Stimulated activated CD4-positive, alpha-beta T cell treated with anti-CD3 and anti-CD28 coated beads, Interleukin-4, amount 100 ng/mL, for 24 hours (primary cell): ENCODE data around the gene SLC5A2.
"Not testable (repeated sequence)": the region's sequence is repeated elsewhere in the genome, so short reads cannot be mapped to it uniquely, and the experiment has no call there.

Source experiments
- DNase-seq: peaks from one replicate; pipeline ENCODE4 v3.0.0-alpha.2; 2020

SLC5A2 gene

GRCh38 chr16:31501966-31502348 lies 19.0 kb downstream of the SLC5A2 start:
- no peak for DNase-seq

- DNase-seq = no peak
Measured at GRCh38 chr16:31502981-31503380, 20.1 kb downstream of the SLC5A2 start.

- not testable (repeated sequence) for DNase-seq
Measured at GRCh38 chr16:31503555-31503954, 20.6 kb downstream of the SLC5A2 start.

GRCh38 chr16:31504159-31504558 lies 21.2 kb downstream of the SLC5A2 start:
- DNase-seq = no peak

GRCh38 chr16:31505483-31505882 lies 22.6 kb downstream of the SLC5A2 start:
- DNase-seq = peak; percentile 23

- no peak for DNase-seq
Measured at GRCh38 chr16:31507617-31507928, 24.6 kb downstream of the SLC5A2 start.

- DNase-seq = peak; percentile 86
Measured at GRCh38 chr16:31507929-31508705, 25.2 kb downstream of the SLC5A2 start, which contains the start of gene RUSF1. Gene RUSF1, minus strand, starts transcription at chr16:31508391. Its CDS starts 18 bp downstream, at chr16:31508373.

GRCh38 chr16:31508706-31509195 lies 25.8 kb downstream of the SLC5A2 start:
- no peak for DNase-seq

GRCh38 chr16:31513126-31513525 lies 30.2 kb downstream of the SLC5A2 start:
- DNase-seq = no peak

- DNase-seq = no peak
Measured at GRCh38 chr16:31513884-31514283, 31.0 kb downstream of the SLC5A2 start.

GRCh38 chr16:31517800-31518402 lies 35.0 kb downstream of the SLC5A2 start:
- DNase-seq = no peak

- DNase-seq = no peak
Measured at GRCh38 chr16:31519759-31520431, 37.0 kb downstream of the SLC5A2 start.

- DNase-seq = no peak
Measured at GRCh38 chr16:31521368-31521767, 38.4 kb downstream of the SLC5A2 start.

- no peak for DNase-seq
Measured at GRCh38 chr16:31522071-31522470, 39.1 kb downstream of the SLC5A2 start.

GRCh38 chr16:31523768-31524167 lies 40.8 kb downstream of the SLC5A2 start:
- not testable (repeated sequence) for DNase-seq

GRCh38 chr16:31525113-31525512 lies 42.2 kb downstream of the SLC5A2 start:
- DNase-seq = no peak

- DNase-seq = no peak
Measured at GRCh38 chr16:31527734-31528274, 44.9 kb downstream of the SLC5A2 start, which contains the start of gene AHSP. Gene AHSP, plus strand, starts transcription at chr16:31527900. Its CDS starts 240 bp downstream, at chr16:31528140.

- no peak for DNase-seq
Measured at GRCh38 chr16:31528523-31529107, 45.7 kb downstream of the SLC5A2 start.

- no peak for DNase-seq
Measured at GRCh38 chr16:31529108-31529936, 46.4 kb downstream of the SLC5A2 start.

GRCh38 chr16:31529937-31530312 lies 47.0 kb downstream of the SLC5A2 start:
- no peak for DNase-seq

GRCh38 chr16:31530405-31530804 lies 47.5 kb downstream of the SLC5A2 start:
- no peak for DNase-seq

- no peak for DNase-seq
Measured at GRCh38 chr16:31531096-31531495, 48.2 kb downstream of the SLC5A2 start.
